PC-9 (cell line): ENCODE data around the gene AKR1E2.

Experiments
- CTCF ChIP-seq: fragments of 200-600 bp; sonication (generic); conservative IDR thresholded peaks from 2 replicates; pipeline ENCODE4 v1.6.1; 2017; ENCODE audit warnings: mixed run types, antibody characterized with exemption, mild to moderate bottlenecking, moderate library complexity
- EZH2 ChIP-seq: fragments of 200-600 bp; sonication (generic); IDR thresholded peaks from 2 replicates; pipeline ENCODE4 v1.8.0; 2017; ENCODE audit warnings: antibody characterized with exemption, low read depth

- TF ChIP-seq CTCF (no peak), EZH2 (no peak)
Measured at GRCh38 chr10:4845766-4846165, 19.8 kb downstream of the AKR1E2 start.
